GM23338 (cell line): ENCODE results near the gene IGF2. TPM values are rescaled to one million over a fixed set of nuclear protein-coding genes. Genes with fewer than 3 reads are reported as not detected.

Source experiments
- ATAC-seq: fragments of 200-7000 bp; cut with Tn5 transposase; 3 replicates; pipeline ENCODE4 v1.9.1; 2020
- DNase-seq: peaks from one replicate; pipeline ENCODE4 v3.0.0-alpha.2; 2015; ENCODE audit warnings: low spot score
- H2AFZ ChIP-seq: fragments of 200-600 bp; sonication (generic); 2 replicates; pipeline ENCODE4 v1.8.0; 2016; ENCODE audit warnings: antibody characterized with exemption, mild to moderate bottlenecking, moderate library complexity
- H3F3A ChIP-seq: fragments of 200-600 bp; sonication (generic); replicated peaks from 2 replicates; pipeline ENCODE4 v1.8.0; 2017; ENCODE audit warnings: antibody characterized with exemption, mixed run types, low read depth
- H3K27ac ChIP-seq: fragments of 200-600 bp; sonication (generic); 2 replicates; pipeline ENCODE4 v1.6.1; 2016; ENCODE audit warnings: low read depth
- H3K27me3 ChIP-seq: fragments of 200-600 bp; sonication (generic); 2 replicates; pipeline ENCODE4 v1.8.0; 2016; ENCODE audit warnings: mild to moderate bottlenecking, mixed run types, moderate library complexity; ENCODE audit not compliant: insufficient read depth
- H3K36me3 ChIP-seq: fragments of 200-600 bp; sonication (generic); 2 replicates; pipeline ENCODE4 v1.8.0; 2016; ENCODE audit warnings: mild to moderate bottlenecking; ENCODE audit not compliant: insufficient read depth
- H3K4me1 ChIP-seq: fragments of 200-600 bp; sonication (generic); 2 replicates; pipeline ENCODE4 v1.8.0; 2016; ENCODE audit warnings: mild to moderate bottlenecking, moderate library complexity; ENCODE audit not compliant: insufficient read depth
- H3K4me2 ChIP-seq: fragments of 200-600 bp; sonication (generic); 2 replicates; pipeline ENCODE4 v1.7.1; 2017; ENCODE audit warnings: mixed run types
- H3K4me3 ChIP-seq: fragments of 200-600 bp; sonication (generic); 2 replicates; pipeline ENCODE4 v1.6.1; 2016; ENCODE audit warnings: mixed run types
- H3K79me2 ChIP-seq: fragments of 200-600 bp; sonication (generic); replicated peaks from 2 replicates; pipeline ENCODE4 v1.8.0; 2017; ENCODE audit warnings: mild to moderate bottlenecking; ENCODE audit not compliant: insufficient read depth
- H3K9me2 ChIP-seq: fragments of 200-600 bp; sonication (generic); 2 replicates; pipeline ENCODE4 v1.8.0; 2017; ENCODE audit not compliant: insufficient read depth
- H4K20me1 ChIP-seq: fragments of 200-600 bp; sonication (generic); replicated peaks from 2 replicates; pipeline ENCODE4 v1.8.0; 2017; ENCODE audit warnings: mild to moderate bottlenecking; ENCODE audit not compliant: insufficient read depth
- H3K27ac Mint-ChIP-seq: 2 replicates; pipeline ENCODE4 v1.8.0; 2020; ENCODE audit warnings: inconsistent platforms, mild to moderate bottlenecking, moderate library complexity, mixed read lengths
- H3K27me3 Mint-ChIP-seq: 3 replicates; pipeline ENCODE4 v1.8.0; 2022; ENCODE audit warnings: low read depth, mild to moderate bottlenecking, moderate library complexity, mixed read lengths, inconsistent platforms; ENCODE audit not compliant: insufficient read depth, poor library complexity
- H3K36me3 Mint-ChIP-seq: 3 replicates; pipeline ENCODE4 v1.8.0; 2021; ENCODE audit warnings: low read depth, mild to moderate bottlenecking, inconsistent platforms, moderate library complexity, mixed read lengths
- H3K4me1 Mint-ChIP-seq: 3 replicates; pipeline ENCODE4 v1.8.0; 2020; ENCODE audit warnings: mild to moderate bottlenecking, inconsistent platforms, mixed read lengths
- H3K4me3 Mint-ChIP-seq: 3 replicates; pipeline ENCODE4 v1.8.0; 2021; ENCODE audit warnings: moderate library complexity, mild to moderate bottlenecking, inconsistent platforms, mixed read lengths
- H3K9me3 Mint-ChIP-seq: 3 replicates; pipeline ENCODE4 v1.8.0; 2020; ENCODE audit warnings: moderate library complexity, mild to moderate bottlenecking, inconsistent platforms, mixed read lengths
- CREB1 ChIP-seq: fragments of 250-450 bp; sonication (Bioruptor Pico); IDR thresholded peaks from 2 replicates; pipeline ENCODE4 v1.5.0; 2020; ENCODE audit warnings: low read depth, mild to moderate bottlenecking, moderate library complexity
- CTCF ChIP-seq, 2 experiments: fragments of 200-600 bp in 1 of 2; sonication (generic) in 1 of 2; conservative IDR thresholded peaks; 2 replicates each; pipeline versions ENCODE4 v1.5.1 to v1.6.1; 2016 to 2017; ENCODE audit warnings: antibody characterized with exemption in 2 of 2, low read depth in 2 of 2, mild to moderate bottlenecking in 2 of 2, moderate library complexity in 1 of 2
- ETS1 ChIP-seq: IDR thresholded peaks from 2 replicates; pipeline ENCODE4 v1.6.1; 2016; ENCODE audit warnings: antibody characterized with exemption
- EZH2 ChIP-seq: fragments of 200-600 bp; sonication (generic); IDR thresholded peaks from one replicate; pipeline ENCODE4 v1.8.0; 2017; ENCODE audit warnings: antibody characterized with exemption, mild to moderate bottlenecking, low read depth; ENCODE audit not compliant: unreplicated experiment
- JUNB ChIP-seq: IDR thresholded peaks from one replicate; pipeline ENCODE4 v1.6.1; 2016; ENCODE audit warnings: antibody characterized with exemption; ENCODE audit not compliant: unreplicated experiment
- NANOG ChIP-seq: IDR thresholded peaks from 2 replicates; pipeline ENCODE4 v1.6.1; 2016; ENCODE audit warnings: antibody characterized with exemption, borderline replicate concordance
- POLR2AphosphoS5 ChIP-seq: IDR thresholded peaks from 2 replicates; pipeline ENCODE4 v1.6.1; 2016; ENCODE audit warnings: antibody characterized with exemption, low read depth
- REST ChIP-seq: IDR thresholded peaks from one replicate; pipeline ENCODE4 v1.6.1; 2018; ENCODE audit warnings: antibody characterized with exemption; ENCODE audit not compliant: unreplicated experiment
- STAT1 ChIP-seq: IDR thresholded peaks from one replicate; pipeline ENCODE4 v1.6.1; 2016; ENCODE audit warnings: antibody characterized with exemption; ENCODE audit not compliant: unreplicated experiment
- ZNF114 ChIP-seq: fragments of 250-450 bp; sonication (Bioruptor Pico); IDR thresholded peaks from 2 replicates; pipeline ENCODE4 v1.5.0; 2020; ENCODE audit warnings: mild to moderate bottlenecking, moderate library complexity
- ZNF331 ChIP-seq: fragments of 250-450 bp; sonication (Bioruptor Pico); IDR thresholded peaks from 2 replicates; pipeline ENCODE4 v1.5.0; 2020; ENCODE audit warnings: low read depth, mild to moderate bottlenecking, moderate library complexity
- polyA plus RNA-seq: library from polyadenylated mRNA; unstranded; fragments of >200 nt; fragmentation: Nextera tagmentation; extraction: Ambion mirVana; gene quantifications from 2 replicates; pipeline ENCODE4 v1.2.1, GENCODE V29; 2016
- total RNA-seq: library from RNA; depleted of rRNA; stranded (reverse); fragments of >200 nt; shearing (Covaris generic); gene quantifications from 2 replicates; pipeline ENCODE4 v1.2.3, GENCODE V29; 2014

Gene IGF2
- total and polyA plus RNA-seq, 2 experiments from 2014 or later = 1.4 to 4.0 TPM

GRCh38 chr11:2102883-2103213 lies 36.3 kb downstream of the IGF2 start:
- no peak for ATAC-seq
- H3K36me3 Mint-ChIP-seq = no peaks in the 10 kb centered on the region
- no peak overlapping the region for H3K27ac ChIP-seq
- no peaks in the 10 kb centered on the region for H3K36me3 ChIP-seq
- no peaks in the 10 kb centered on the region for H3K79me2 ChIP-seq
- TF ChIP-seq ZNF114 (CRISPR knock-in tag) = no peak
- TF ChIP-seq ETS1 = no peak
- TF ChIP-seq STAT1 = no peak
- TF ChIP-seq CTCF (conservative IDR thresholded peaks at IDR 0.05; ENCODE audit: low read depth in 2 of 2) = no peak
- TF ChIP-seq POLR2AphosphoS5 = no peak
- peaks cover 10% of the 10 kb centered on the region for H3K4me1 Mint-ChIP-seq
- H3K27me3 Mint-ChIP-seq = peaks cover 12% of the 10 kb centered on the region
- H3K4me2 ChIP-seq = no peak overlapping the region
- no peaks in the 10 kb centered on the region for H3K9me3 Mint-ChIP-seq
- H2AFZ ChIP-seq = no peak overlapping the region
- no peaks in the 10 kb centered on the region for H4K20me1 ChIP-seq
- H3K9me2 ChIP-seq = peaks cover 11% of the 10 kb centered on the region; the same call in 1 of the 2 replicates
- H3K4me3 ChIP-seq = no peak overlapping the region
- H3K4me3 Mint-ChIP-seq = no peak overlapping the region
- H3K27me3 ChIP-seq = no peaks in the 10 kb centered on the region
- H3K27ac Mint-ChIP-seq = no peak overlapping the region
- DNase-seq = no peak
- no peaks in the 10 kb centered on the region for H3F3A ChIP-seq
- H3K4me1 ChIP-seq = no peaks in the 10 kb centered on the region; the same call in 1 of the 2 replicates

- Histone ChIP-seq H3K4me2 (no peak overlapping the region), H3K27me3 (no peaks in the 10 kb centered on the region), H3K4me3 (no peak overlapping the region), H3K4me1 (peaks cover 5% of the 10 kb centered on the region; the same call in 1 of the 2 replicates), H3K36me3 (no peaks in the 10 kb centered on the region), H2AFZ (no peak overlapping the region), H4K20me1 (no peaks in the 10 kb centered on the region), H3K9me2 (peaks cover 11% of the 10 kb centered on the region; the same call in 1 of the 2 replicates), H3F3A (0 out of 2 replicates have a peak, but pooled peaks cover 2% of the 10 kb centered on the region), H3K79me2 (no peaks in the 10 kb centered on the region), H3K27ac (no peak overlapping the region)
- DNase-seq (no peak), ATAC-seq (no peak)
- no peak overlapping the region for H3K27ac Mint-ChIP-seq
- H3K9me3 Mint-ChIP-seq = no peaks in the 10 kb centered on the region
- no peak overlapping the region for H3K4me3 Mint-ChIP-seq
- H3K27me3 Mint-ChIP-seq = peaks cover 14% of the 10 kb centered on the region
- H3K4me1 Mint-ChIP-seq = peaks cover 11% of the 10 kb centered on the region
- H3K36me3 Mint-ChIP-seq = no peaks in the 10 kb centered on the region
- TF ChIP-seq REST (no peak), ZNF114 (CRISPR knock-in tag) (no peak), JUNB (no peak), CREB1 (CRISPR knock-in tag) (no peak), CTCF (conservative IDR thresholded peaks at IDR 0.05; ENCODE audit: low read depth in 2 of 2) (no peak), ZNF331 (no peak), NANOG (no peak), EZH2 (no peak)
These were observed 36.9 kb downstream of the IGF2 start for GRCh38 chr11:2102132-2102882.
